Sciatic nerve (tissue), 2 donors: ENCODE measurements around the gene SIVA1. TPM values are rescaled to one million over a fixed set of nuclear protein-coding genes. Genes with fewer than 3 reads are reported as not detected.
A peak's percentile ranks its signal among the peaks of the same experiment; 100 is the strongest.
"Not testable (repeated sequence)": the region's sequence is repeated elsewhere in the genome, so short reads cannot be mapped to it uniquely, and the experiment has no call there.

ENCODE experiments used
- ATAC-seq: fragments of 200-7000 bp; cut with Tn5 transposase; one replicate; pipeline ENCODE4 v1.9.1; 2020; ENCODE audit warnings: mild to moderate bottlenecking, moderate library complexity
- DNase-seq: peaks from one replicate; pipeline ENCODE4 v3.0.0-alpha.2; 2020; ENCODE audit warnings: low spot score
- intact Hi-C: fragments of 100-400 bp; cut with DNase I; formaldehyde crosslinking; loops from one replicate; pipeline ENCODE4 v1.14.2; 2022
- total RNA-seq: library from RNA; stranded (reverse); fragmentation: NEBNext Ultra II Directional; extraction: Animal tissue kit (Norgen Biotek cat#: 25700); gene quantifications from one replicate; pipeline ENCODE4 v1.2.1, GENCODE V29; 2021
- donor health status: DM: no; HTN: no; CAD: no.
- donor health status: DM: no; HTN: no; CAD: no.

Gene SIVA1
- total RNA-seq, 1 donor from 2014 or later, result 56.6 TPM

- DNase-seq, result no peak
- ATAC-seq, result no peak
- intact Hi-C loops, result no loop called here
These were observed 8.5 kb upstream of the SIVA1 start for GRCh38 chr14:104744484-104744883.

GRCh38 chr14:104745431-104745830 is 7.5 kb upstream of the SIVA1 start:
- intact Hi-C loops, result no loop called here
- no peak for DNase-seq
- ATAC-seq, result no peak

DNA sequence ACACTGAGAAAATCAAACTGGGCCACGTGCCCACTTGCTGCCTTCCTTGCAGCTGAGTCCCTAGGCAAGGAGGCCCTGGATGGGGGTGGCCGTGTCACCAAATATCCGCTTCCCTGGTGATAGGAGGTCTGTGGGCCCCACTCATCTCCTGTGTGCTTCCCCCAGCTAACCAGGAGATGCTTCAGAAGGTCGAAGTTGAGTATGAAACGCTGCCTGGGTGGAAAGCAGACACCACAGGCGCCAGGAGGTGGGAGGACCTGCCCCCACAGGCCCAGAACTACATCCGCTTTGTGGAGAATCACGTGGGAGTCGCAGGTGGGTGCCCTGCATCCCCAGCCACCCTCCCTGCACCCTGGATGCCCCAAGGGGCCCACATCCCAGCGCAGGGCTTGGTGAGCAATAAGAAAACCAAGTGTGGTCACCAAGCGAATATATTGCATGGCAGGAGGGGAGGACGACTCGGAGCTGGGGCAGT is 6.8 kb upstream of the SIVA1 start:
- intact Hi-C loops, result no loop called here
- ATAC-seq (no peak), DNase-seq (no peak)

GRCh38 chr14:104746934-104747481 is 5.9 kb upstream of the SIVA1 start:
- intact Hi-C loops, result no loop called here
- ATAC-seq, result peak; percentile 74
- no peak for DNase-seq

- DNase-seq, result no peak
- intact Hi-C loops, result no loop called here
- ATAC-seq, result no peak
These were observed 5.1 kb upstream of the SIVA1 start for GRCh38 chr14:104747876-104748275.

DNA sequence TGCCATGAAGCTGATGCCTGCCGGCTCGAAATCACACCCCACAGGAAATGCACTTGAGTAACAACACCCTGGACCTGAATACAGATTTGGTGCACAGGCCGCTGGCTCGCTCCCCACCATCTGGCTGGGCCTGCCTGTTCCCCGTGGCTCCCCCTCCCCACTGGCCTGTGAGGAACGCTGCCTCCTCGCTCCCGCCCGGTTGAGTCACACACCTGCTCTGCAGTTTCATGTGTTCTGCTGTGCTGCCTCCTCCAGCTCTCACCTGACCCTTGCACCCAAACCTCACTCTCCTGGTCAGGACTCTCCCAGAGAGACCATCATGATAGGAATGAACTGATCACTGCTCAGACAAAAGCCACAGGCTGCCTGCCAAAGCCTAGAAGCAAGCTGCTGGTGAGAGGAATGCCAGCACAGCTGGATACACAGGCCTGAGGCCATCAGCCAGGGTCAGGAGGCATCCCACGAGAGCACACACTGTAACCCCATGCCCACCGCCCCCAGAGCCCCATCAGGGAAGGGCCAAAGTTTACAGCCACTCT is 3.8 kb upstream of the SIVA1 start:
- ATAC-seq (peak; percentile 18), DNase-seq (no peak)
- intact Hi-C loops, result no loop called here

GRCh38 chr14:104750056-104750752 is 2.7 kb upstream of the SIVA1 start:
- intact Hi-C loops, result no loop called here
- ATAC-seq (no peak), DNase-seq (no peak)

DNA sequence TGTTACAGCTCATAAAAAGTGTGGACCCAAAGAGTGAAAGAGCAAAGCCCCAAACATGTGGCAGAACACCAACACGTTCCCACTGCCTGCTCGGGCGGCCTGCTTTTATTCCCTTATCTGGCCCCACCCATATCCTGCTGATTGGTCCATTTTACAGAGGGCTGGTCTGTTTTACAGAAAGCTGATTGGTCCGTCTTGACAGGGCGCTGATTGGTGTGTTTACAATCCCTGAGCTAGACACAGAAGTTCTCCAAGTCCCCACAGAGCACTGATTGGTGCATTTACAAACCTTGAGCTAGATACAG is 2.2 kb upstream of the SIVA1 start:
- DNase-seq, ATAC-seq, intact Hi-C loops: not testable (repeated sequence)

GRCh38 chr14:104751539-104752422 is 1.2 kb upstream of the SIVA1 start:
- ATAC-seq (no peak), DNase-seq (peak; percentile 77)
- intact Hi-C loops, result no loop called here

DNA sequence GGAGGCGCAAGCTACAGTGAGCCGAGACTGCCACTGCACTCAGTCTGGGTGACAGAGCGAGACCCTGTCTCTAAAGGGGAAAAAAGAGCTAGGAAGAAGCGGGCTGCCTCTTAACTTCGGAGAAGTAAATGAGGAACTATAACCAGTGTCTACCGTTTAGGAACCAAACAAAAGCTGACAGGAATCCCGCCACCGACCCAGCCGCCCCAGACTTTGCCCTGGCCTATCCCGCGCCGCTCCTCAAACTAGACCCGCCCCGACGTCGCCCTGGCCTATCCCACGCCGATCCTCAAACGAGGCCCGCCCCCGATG is 568 bp upstream of the SIVA1 start:
- DNase-seq (no peak), ATAC-seq (no peak)
- intact Hi-C loops, result no loop called here

- DNase-seq (no peak), ATAC-seq (no peak)
- intact Hi-C loops, result no loop called here
These were observed 723 bp downstream of the SIVA1 start for GRCh38 chr14:104753528-104754212.

- no peak for DNase-seq
These were observed 1.4 kb downstream of the SIVA1 start for GRCh38 chr14:104754213-104754851.

GRCh38 chr14:104755621-104756020 is 2.7 kb downstream of the SIVA1 start:
- intact Hi-C loops, result no loop called here
- ATAC-seq (no peak), DNase-seq (no peak)

More at GRCh38 chr14:104754213-104754851, 1.4 kb downstream of the SIVA1 start:
- no peak for ATAC-seq
- intact Hi-C loops, result no loop called here

- DNase-seq (no peak), ATAC-seq (no peak)
- intact Hi-C loops, result no loop called here
These were observed 3.7 kb downstream of the SIVA1 start for GRCh38 chr14:104756477-104757237.

- ATAC-seq (no peak), DNase-seq (no peak)
- intact Hi-C loops, result no loop called here
These were observed 4.3 kb downstream of the SIVA1 start for GRCh38 chr14:104757238-104757585.

DNA sequence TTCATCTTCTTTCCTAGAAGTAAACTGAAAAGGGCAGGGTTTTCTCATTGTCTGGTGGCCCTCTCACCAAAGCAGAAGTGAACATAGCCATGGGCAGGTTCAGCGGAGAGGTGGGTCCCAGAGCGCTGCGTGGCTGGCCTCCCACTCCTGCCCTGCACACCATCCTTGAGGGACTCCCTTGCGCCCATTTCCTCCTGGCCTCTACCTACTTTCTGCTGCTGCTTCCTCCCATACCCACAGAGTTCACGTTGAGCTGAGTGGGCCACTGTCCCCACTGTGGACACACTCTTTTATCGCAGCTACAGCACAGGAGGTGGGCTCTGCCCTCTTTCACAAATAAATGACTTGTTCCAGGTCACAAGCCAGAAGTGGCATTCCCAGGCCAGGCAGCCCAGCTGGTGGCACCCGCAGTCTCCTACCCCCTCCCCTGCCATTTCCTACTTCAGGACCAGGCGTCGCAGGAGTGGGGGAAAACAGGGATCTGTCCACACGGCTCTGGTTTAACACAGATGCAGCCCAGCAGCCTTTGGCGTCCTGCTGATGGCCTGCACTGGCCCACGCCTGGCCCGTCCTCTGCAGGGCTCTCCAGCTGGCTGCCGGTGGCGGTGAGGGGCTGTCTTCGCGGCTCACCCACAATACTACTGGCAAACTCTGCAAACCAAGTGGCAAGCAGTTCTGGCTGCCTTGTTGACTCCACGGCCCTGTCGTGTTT is 4.9 kb downstream of the SIVA1 start:
- intact Hi-C loops, result no loop called here
- no peak for DNase-seq
- no peak for ATAC-seq

DNA sequence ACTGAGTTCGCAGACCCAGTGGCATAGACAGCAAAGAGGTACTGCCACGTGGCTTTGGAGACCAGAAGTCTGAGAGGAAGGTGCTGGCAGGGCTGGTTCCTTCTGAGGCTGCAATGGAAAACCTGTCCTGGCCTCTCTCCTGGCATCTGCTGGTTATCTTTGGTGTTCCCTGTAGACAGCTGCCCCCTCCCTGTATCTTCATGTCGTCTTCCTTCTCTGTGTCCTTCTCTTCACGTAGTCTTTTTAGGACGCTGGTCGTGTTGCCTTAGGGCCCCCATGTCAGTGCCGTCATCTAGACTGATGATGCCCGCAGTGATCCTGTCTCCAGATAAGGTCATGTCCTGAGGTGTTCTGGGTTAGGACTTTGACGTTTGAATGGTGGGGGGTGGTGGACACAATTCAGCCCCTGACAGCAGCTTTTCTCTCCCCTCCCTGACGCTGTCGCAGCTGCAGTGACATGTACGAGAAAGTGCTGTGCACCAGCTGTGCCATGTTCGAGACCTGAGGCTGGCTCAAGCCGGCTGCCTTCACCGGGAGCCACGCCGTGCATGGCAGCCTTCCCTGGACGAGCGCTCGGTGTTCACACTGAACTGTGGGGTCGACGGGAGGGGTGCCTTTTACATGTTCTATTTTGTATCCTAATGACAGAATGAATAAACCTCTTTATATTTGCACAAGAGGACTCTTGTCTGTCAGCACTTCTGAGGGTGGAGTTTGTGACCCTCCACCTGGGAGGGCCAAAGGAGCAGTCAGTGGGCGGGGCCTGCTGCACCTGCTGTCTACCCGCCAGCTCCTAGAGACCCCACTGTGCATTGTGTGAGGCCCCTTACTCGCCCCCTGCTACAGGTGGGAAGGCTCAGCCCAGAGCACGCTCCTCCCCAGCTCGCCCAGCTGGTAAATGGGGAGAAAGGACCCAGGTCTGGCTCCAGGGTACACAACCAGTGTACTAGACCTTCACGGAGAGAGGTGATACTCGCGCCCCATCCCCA is 6.3 kb downstream of the SIVA1 start:
- intact Hi-C loops, result no loop called here
- ATAC-seq, result no peak

More for the DNA sequence above, 6.3 kb downstream of the SIVA1 start:
- DNase-seq, result no peak
